Stimulated activated CD8-positive, alpha-beta memory T cell treated with anti-CD3 and anti-CD28 coated beads, Interleukin-4, amount 100 ng/mL, for 24 hours (primary cell): ENCODE results near the gene CCNA2.
A peak's percentile ranks its signal among the peaks of the same experiment; 100 is the strongest.

Experiments
- DNase-seq: peaks from one replicate; pipeline ENCODE4 v3.0.0-alpha.2; 2020; ENCODE audit warnings: low read depth

The CCNA2 gene

GRCh38 chr4:121823505-121824170, at the start of gene CCNA2:
Gene CCNA2 (minus strand): TSS chr4:121823883. CDS start chr4:121823628, 255 bp downstream.
- peak; percentile 95 for DNase-seq

GRCh38 chr4:121869841-121870822, 46.4 kb upstream of the CCNA2 start, which contains the start of gene BBS7:
Gene BBS7 (minus strand): TSS chr4:121870474. CDS start chr4:121870313, 161 bp downstream.
- DNase-seq: peak; percentile 97

- DNase-seq: no peak
These were observed 40.1 kb upstream of the CCNA2 start for GRCh38 chr4:121863799-121864198.

- DNase-seq: no peak
These were observed 37.7 kb upstream of the CCNA2 start for GRCh38 chr4:121861426-121861825.

DNA sequence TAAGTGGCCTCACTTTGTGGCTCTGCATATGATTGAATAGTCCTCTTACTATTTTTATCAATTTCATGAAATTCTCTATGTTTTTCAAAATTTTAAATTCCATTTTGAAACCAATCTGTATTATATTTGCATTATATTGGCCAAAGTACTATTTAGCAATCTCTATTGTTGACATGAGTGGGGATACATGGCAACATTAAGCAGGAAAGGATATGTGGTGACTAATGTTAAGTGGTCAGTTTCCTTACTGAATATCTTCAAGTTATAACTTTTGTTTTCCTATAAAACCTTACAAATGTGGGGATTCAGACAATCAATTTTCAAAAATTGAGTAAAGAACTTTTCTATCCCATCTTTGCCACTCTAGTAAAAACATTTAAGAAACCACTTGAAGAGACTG, 36.4 kb upstream of the CCNA2 start:
- DNase-seq: no peak

DNA sequence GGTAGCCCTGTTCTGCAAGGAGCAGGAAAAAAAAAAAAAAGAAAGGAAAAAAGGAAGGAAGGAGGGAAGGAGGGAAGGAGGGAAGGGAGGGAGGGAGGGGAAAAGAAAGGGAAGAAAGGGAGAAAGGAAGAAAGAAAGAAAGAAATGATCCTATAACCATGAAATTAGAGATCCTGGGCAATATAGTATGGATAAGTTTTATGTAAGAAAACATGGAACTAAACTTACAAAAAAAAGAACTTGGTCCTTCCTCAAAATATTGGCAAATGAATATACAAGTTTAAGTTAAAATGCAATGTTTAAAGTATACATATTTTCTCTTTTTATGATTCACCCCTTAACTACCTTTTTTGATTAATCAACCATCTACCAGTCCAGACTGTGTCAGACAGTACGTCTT, 27.7 kb upstream of the CCNA2 start:
- DNase-seq: no peak

DNA sequence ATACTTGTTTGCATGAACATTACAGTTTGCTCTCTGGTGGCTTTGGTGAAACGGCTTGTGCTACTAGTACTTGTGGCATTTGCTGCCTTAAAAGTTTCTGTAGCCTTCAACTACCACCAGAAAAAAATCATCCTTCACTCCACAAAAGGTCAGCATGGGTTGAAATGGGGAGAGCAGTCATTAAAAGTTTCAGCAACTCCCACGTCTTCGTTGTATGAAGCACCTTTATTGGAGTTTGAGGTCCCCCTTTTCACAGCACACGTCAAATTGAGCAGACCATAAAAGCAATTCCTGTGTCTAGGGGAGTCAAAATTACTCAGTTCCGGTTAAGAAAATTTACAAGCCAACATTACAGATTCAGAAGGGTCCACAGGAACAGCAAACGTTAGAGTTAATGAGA, 23.0 kb upstream of the CCNA2 start:
- DNase-seq: no peak

- no peak for DNase-seq
These were observed 19.2 kb upstream of the CCNA2 start for GRCh38 chr4:121842862-121843261.

- no peak for DNase-seq
These were observed 14.5 kb upstream of the CCNA2 start for GRCh38 chr4:121838136-121838535.

GRCh38 chr4:121829511-121829910, 5.8 kb upstream of the CCNA2 start:
- DNase-seq: no peak

- no peak for DNase-seq
These were observed 4.2 kb upstream of the CCNA2 start for GRCh38 chr4:121827853-121828252.

- no peak for DNase-seq
These were observed 1.3 kb upstream of the CCNA2 start for GRCh38 chr4:121824950-121825349.

GRCh38 chr4:121824171-121824527, 466 bp upstream of the CCNA2 start:
- no peak for DNase-seq

DNA sequence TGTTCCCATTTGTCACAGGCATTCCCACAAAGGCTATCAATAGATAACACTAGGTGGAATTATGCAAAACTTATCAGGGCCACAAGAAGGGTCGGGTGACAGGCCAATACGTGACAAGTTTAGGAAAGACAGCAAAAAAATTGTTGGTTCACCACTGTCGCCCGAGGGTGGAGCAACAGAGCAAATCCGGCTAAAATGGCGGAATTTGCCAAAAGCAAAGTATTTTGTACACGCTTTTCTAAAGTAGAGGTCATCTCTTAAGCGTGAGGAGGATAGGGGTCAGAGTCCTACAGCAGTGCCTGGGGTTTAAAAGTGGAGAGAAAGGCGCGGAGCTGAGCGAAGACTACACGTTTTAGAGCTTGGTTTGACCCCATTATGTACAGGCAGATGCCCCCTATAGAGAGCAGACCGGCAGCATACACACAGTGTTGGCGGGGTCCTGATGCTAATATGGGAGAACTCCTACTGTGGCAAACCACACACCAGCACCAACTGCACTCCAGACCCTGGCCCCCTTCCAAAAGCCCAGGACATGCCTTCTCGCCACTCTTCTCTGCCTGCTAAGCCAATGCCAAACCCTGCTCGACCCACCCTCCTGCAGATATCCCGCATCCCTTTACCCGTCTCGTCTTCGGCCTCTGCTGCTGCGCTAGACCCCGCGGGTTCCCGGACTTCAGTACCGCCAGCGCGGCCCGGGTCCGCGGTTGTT, 733 bp downstream of the CCNA2 start:
- no peak for DNase-seq

DNA sequence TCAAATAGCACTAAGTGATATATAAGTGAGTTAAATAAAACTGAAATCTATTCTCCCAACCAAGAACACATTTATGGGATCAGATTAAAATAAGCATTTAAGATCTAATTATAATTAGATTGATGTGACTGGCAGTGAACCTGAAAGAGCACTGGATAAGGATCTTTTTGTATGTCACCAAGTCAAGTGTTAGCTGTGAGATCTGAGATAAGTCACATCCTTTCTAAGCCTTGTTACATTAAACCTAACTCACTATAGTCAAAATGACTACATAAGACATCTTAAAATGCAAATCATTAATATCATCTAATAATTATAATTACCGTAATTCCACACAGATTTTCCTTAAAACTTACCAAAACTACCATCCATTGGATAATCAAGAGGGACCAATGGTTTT, 1.6 kb downstream of the CCNA2 start:
- DNase-seq: no peak

DNA sequence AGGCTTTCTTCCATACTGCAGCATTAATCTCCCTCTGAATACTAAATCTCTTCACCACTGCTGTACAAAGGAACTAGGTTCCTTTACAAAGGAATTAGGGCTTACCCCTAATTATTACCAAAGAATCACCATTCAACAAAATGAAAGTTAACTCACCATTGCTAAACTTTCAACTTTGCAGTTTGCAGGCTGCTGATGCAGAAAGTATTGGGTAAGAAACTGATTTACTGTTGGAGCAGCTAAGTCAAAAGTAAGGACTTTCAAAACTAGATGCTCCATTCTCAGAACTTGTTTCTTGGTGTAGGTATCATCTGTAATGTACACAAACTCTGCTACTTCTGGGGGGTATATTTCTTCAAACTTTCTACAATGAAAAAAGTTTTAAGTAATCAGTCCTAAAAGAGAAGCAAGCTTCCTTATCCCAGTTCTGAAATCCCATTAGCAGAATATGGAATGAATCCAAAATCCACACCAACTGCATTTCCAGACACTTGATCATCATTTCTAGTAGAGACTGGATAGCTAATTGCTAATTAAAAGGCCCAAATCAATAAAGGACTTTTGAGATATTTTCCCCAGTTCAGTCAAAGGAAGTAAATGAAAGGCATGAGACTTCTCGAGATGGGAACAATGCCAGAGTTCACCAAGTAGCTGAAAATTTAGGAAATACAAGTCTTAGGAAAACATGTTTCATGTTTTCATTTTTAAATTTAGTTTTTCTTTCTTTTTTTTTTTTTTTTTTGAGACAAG, 4.3 kb downstream of the CCNA2 start:
- DNase-seq: no peak

GRCh38 chr4:121818215-121818614, 5.5 kb downstream of the CCNA2 start:
- DNase-seq: no peak

GRCh38 chr4:121817701-121818100, 6.0 kb downstream of the CCNA2 start:
- DNase-seq: no peak

GRCh38 chr4:121817006-121817405, 6.7 kb downstream of the CCNA2 start:
- no peak for DNase-seq

DNA sequence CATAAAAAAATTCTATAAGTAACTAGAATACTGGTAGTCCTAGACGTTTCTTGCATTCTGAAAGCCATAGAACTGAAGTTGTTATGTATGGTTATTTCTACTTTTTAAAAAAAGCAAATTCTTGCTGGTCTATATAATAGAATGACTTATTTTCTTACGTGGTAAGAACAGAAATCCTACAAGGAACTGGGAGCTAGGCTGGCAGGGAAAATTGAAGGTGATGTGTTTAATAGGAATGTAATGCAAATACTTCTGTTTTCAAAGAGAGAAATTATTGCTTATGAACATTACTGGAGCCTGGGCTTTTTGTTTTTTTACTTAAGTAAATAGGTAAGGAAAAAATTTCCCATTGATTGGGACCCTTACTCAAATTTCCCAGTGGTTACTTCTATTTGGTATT, 8.9 kb downstream of the CCNA2 start:
- DNase-seq: no peak

DNA sequence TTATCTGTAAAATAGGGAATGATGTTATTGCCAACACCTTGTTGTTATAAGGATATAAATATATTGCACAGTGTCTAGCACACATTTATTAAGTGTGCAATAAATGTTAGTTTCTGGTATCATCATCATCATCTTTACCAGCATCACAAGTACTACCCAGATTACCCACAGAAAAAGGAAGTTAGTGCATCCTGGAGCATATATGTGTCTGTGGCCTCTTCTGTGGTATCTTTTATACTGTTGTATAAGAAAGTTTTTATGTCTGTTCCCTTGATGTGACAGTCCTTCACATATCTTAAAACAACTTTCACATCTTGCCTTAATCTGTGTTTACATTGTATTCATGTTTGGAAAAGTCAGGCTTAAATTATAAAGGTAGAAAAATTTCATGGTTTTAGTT, 12.6 kb downstream of the CCNA2 start:
- DNase-seq: no peak

GRCh38 chr4:121806411-121806810, 17.3 kb downstream of the CCNA2 start:
- DNase-seq: no peak
